Neural crest cell (in vitro differentiated cells): ENCODE data around the gene SCGN. TPM values are rescaled to one million over a fixed set of nuclear protein-coding genes. Genes with fewer than 3 reads are reported as not detected.

ENCODE experiments used
- DNase-seq: peaks from one replicate; pipeline ENCODE4 v3.0.0; 2021; ENCODE audit warnings: low read depth, mixed read lengths, low spot score
- H3K27ac Mint-ChIP-seq: one replicate; pipeline ENCODE4 v1.8.0; 2021; ENCODE audit warnings: mild to moderate bottlenecking, mixed read lengths; ENCODE audit not compliant: unreplicated experiment
- H3K27me3 Mint-ChIP-seq: 2 replicates; pipeline ENCODE4 v1.8.0; 2021; ENCODE audit warnings: low read depth, mild to moderate bottlenecking, mixed read lengths
- H3K36me3 Mint-ChIP-seq: 2 replicates; pipeline ENCODE4 v1.8.0; 2021; ENCODE audit warnings: low read depth, mild to moderate bottlenecking, mixed read lengths
- H3K4me1 Mint-ChIP-seq: 2 replicates; pipeline ENCODE4 v1.8.0; 2021; ENCODE audit warnings: mixed read lengths
- H3K4me3 Mint-ChIP-seq: one replicate; pipeline ENCODE4 v1.8.0; 2021; ENCODE audit warnings: mild to moderate bottlenecking, mixed read lengths
- H3K9me3 Mint-ChIP-seq: 2 replicates; pipeline ENCODE4 v1.8.0; 2021; ENCODE audit warnings: mixed read lengths
- long read RNA-seq: library from polyadenylated mRNA; unstranded; transcript quantifications from one replicate; pipeline ENCODE4 v2.0.0, GENCODE V29; 2020
- total RNA-seq: library from RNA; stranded (reverse); gene quantifications from 2 replicates; pipeline ENCODE4 v1.2.1, GENCODE V29; 2021
- TF ChIP-seq, protein P1 (sequence below): fragments of 200-600 bp; sonication (generic); conservative IDR thresholded peaks from 2 replicates; pipeline ENCODE4 v1.5.0; 2021; ENCODE audit warnings: antibody characterized with exemption, mild to moderate bottlenecking

The SCGN gene, protein sequence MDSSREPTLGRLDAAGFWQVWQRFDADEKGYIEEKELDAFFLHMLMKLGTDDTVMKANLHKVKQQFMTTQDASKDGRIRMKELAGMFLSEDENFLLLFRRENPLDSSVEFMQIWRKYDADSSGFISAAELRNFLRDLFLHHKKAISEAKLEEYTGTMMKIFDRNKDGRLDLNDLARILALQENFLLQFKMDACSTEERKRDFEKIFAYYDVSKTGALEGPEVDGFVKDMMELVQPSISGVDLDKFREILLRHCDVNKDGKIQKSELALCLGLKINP
- total RNA-seq: not detected in 2 replicates
- long read RNA-seq, partial matches to known transcripts: 0 of 1 reads
- long read RNA-seq, other reads (novel, unspliced or antisense): 0 of 1 reads

DNA sequence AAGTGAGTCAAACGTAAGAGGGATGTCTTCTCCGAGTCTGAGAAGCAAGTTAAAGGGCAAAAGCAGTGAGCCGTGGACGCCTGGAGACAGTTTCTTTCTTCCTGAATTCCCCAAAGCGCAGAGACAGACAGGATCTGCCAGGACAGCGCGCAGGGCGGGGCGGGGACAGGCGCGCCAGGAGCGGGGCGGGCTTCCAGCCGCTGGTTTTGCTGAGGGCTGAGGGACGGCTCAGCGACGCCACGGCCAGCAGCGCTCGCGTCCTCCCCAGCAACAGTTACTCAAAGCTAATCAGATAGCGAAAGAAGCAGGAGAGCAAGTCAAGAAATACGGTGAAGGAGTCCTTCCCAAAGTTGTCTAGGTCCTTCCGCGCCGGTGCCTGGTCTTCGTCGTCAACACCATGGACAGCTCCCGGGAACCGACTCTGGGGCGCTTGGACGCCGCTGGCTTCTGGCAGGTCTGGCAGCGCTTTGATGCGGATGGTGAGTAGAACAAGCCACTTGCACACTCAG lies at the start of gene SCGN:
Gene SCGN (plus strand): TSS at position 209 of the 509 bp plus-strand sequence. CDS start 189 bp downstream, at position 398.
- Mint-ChIP-seq H3K4me3 (peak within 1 kb of the TSS; percentile 50), H3K27ac (no peak within 1 kb of the TSS), H3K9me3 (no peaks in the 10 kb centered on the region), H3K27me3 (peaks cover 87% of the 10 kb centered on the region), H3K4me1 (peaks cover 4% of the 10 kb centered on the region), H3K36me3 (no peaks in the 10 kb centered on the region)
- TF ChIP-seq, protein P1, sequence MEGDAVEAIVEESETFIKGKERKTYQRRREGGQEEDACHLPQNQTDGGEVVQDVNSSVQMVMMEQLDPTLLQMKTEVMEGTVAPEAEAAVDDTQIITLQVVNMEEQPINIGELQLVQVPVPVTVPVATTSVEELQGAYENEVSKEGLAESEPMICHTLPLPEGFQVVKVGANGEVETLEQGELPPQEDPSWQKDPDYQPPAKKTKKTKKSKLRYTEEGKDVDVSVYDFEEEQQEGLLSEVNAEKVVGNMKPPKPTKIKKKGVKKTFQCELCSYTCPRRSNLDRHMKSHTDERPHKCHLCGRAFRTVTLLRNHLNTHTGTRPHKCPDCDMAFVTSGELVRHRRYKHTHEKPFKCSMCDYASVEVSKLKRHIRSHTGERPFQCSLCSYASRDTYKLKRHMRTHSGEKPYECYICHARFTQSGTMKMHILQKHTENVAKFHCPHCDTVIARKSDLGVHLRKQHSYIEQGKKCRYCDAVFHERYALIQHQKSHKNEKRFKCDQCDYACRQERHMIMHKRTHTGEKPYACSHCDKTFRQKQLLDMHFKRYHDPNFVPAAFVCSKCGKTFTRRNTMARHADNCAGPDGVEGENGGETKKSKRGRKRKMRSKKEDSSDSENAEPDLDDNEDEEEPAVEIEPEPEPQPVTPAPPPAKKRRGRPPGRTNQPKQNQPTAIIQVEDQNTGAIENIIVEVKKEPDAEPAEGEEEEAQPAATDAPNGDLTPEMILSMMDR: no peak
- peak; percentile 77 for DNase-seq

DNA sequence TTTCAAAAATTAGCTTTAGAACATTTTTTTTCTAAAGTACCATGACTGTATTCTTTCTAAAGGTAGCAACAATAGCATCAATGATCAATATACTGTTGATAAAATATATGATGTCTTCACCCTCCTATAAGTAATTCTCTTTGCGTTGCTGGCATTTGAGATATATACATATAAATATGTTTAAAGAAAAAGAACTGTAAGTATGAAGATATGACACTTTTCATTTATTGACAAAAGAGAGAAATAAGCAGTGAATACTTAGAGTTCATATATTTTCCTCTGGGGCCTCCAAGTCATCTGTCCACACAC lies 49.4 kb upstream of the SCGN start:
- Mint-ChIP-seq H3K36me3 (no peaks in the 10 kb centered on the region), H3K4me3 (no peak overlapping the region), H3K27me3 (no peaks in the 10 kb centered on the region), H3K27ac (no peak overlapping the region), H3K4me1 (no peaks in the 10 kb centered on the region), H3K9me3 (no peaks in the 10 kb centered on the region)
- TF ChIP-seq, protein P1: no peak
- DNase-seq: no peak

DNA sequence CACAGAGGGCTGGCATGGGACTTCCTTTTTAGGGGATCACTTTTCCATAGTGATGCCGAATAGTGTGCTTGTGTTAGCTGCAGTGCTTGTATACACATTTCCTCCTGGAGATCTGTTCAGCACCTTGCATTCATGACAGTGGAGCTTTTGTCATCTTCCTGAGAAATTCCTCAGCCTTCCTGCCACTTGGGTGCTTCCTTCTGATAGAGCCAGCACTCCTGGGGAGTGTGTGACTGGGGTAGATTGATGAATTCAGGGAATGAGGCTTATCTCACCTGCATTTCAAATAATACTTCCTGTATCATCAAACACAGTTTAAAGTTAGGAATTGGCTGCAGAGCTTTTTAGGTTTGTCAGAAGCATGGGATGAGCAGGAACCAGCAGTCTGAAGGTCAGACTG lies 48.8 kb upstream of the SCGN start:
- Mint-ChIP-seq H3K4me1 (no peaks in the 10 kb centered on the region), H3K9me3 (no peaks in the 10 kb centered on the region), H3K27ac (no peak overlapping the region), H3K4me3 (no peak overlapping the region), H3K36me3 (no peaks in the 10 kb centered on the region), H3K27me3 (no peaks in the 10 kb centered on the region)
- TF ChIP-seq, protein P1: no peak
- no peak for DNase-seq

DNA sequence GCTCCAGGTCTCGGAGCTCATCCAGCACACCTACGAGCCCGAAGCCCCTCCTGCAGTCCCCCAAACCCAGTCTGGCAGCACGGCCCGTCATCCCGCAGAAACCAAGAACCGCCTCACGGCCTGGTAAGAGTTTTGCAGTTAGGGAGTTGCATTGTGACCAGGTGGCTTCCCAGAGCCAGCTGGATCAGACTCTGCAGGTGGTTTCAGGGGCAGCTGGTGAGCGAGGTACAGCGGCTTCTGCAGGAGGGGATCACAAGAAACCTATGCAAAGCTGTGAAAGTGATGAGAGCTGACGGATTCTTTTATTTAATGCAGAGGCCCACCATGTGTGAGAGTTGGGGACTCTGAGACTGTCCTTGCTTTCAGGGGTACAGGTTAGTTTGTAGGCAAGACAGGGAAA lies 45.9 kb upstream of the SCGN start:
- TF ChIP-seq, protein P1: no peak
- Mint-ChIP-seq H3K27me3 (no peaks in the 10 kb centered on the region), H3K27ac (peak overlapping the region; percentile 35), H3K4me1 (no peaks in the 10 kb centered on the region), H3K4me3 (no peak overlapping the region), H3K9me3 (no peaks in the 10 kb centered on the region), H3K36me3 (no peaks in the 10 kb centered on the region)
- no peak for DNase-seq

DNA sequence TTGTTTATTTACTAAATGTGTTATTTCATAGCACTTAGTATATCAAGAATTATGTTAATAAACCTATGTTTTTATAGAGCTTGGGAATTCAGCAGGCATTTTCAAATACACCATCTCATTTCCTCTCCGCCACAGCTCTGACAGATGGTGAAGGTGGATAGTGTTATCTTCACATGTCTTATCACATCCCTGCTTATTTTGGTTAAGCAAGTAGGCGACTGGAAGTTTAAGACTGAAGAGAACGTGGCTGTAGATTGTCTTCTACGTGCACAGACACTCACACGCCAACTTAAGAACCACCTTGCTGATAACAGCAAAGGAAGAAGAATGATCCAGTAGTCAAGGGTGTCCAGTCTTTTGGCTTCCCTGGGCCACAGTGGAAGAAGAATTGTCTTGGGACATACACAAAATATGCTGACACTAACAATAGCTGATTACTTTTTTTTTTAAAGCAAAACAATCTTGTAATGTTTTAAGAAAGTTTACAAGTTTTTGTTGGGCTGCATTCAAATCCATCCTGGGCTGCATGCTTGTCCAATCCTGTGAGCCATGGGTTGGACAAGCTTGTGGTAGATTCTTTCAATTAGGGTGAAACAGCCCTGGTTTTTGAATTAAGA lies 43.3 kb upstream of the SCGN start:
- DNase-seq: no peak
- no peak overlapping the region for H3K4me3 Mint-ChIP-seq
- no peaks in the 10 kb centered on the region for H3K36me3 Mint-ChIP-seq
- H3K27me3 Mint-ChIP-seq: no peaks in the 10 kb centered on the region
- H3K4me1 Mint-ChIP-seq: no peaks in the 10 kb centered on the region
- TF ChIP-seq, protein P1: no peak
- no peak overlapping the region for H3K27ac Mint-ChIP-seq
- H3K9me3 Mint-ChIP-seq: no peaks in the 10 kb centered on the region
